Measurements from ENCODE around the gene HDAC6.
A peak's percentile ranks its signal among the peaks of the same experiment; 100 is the strongest.

HDAC6 gene

GRCh38 chrX:48801280-48802088 is at the start of gene HDAC6:
Gene HDAC6 (plus strand): TSS chrX:48802067. CDS start chrX:48802693, 626 bp downstream.
- peak; percentile 89 for DNase-seq

- DNase-seq = no peak
These were observed 49.4 kb upstream of the HDAC6 start for GRCh38 chrX:48752498-48752897.

GRCh38 chrX:48753708-48754228 is 48.1 kb upstream of the HDAC6 start:
- no peak for DNase-seq

GRCh38 chrX:48754238-48754637 is 47.6 kb upstream of the HDAC6 start:
- DNase-seq = no peak

GRCh38 chrX:48761674-48762471 is 40.0 kb upstream of the HDAC6 start, which contains the start of gene GLOD5:
Gene GLOD5 (plus strand): TSS chrX:48761747. CDS start chrX:48761791, 44 bp downstream.
- DNase-seq = peak; percentile 51

- DNase-seq = no peak
These were observed 32.6 kb upstream of the HDAC6 start for GRCh38 chrX:48769230-48769629.

- no peak for DNase-seq
These were observed 31.6 kb upstream of the HDAC6 start for GRCh38 chrX:48770296-48770695.

- DNase-seq = no peak
These were observed 29.3 kb upstream of the HDAC6 start for GRCh38 chrX:48772602-48773001.

- DNase-seq = no peak
These were observed 24.9 kb upstream of the HDAC6 start for GRCh38 chrX:48776818-48777439.

GRCh38 chrX:48779399-48779798 is 22.5 kb upstream of the HDAC6 start:
- DNase-seq = no peak

- no peak for DNase-seq
These were observed 20.2 kb upstream of the HDAC6 start for GRCh38 chrX:48781705-48782104.

GRCh38 chrX:48782216-48782615 is 19.7 kb upstream of the HDAC6 start:
- DNase-seq = no peak

- no peak for DNase-seq
These were observed 19.1 kb upstream of the HDAC6 start for GRCh38 chrX:48782795-48783194.

GRCh38 chrX:48784726-48785125 is 17.1 kb upstream of the HDAC6 start:
- no peak for DNase-seq

- DNase-seq = no peak
These were observed 16.7 kb upstream of the HDAC6 start for GRCh38 chrX:48785186-48785539.

- no peak for DNase-seq
These were observed 16.2 kb upstream of the HDAC6 start for GRCh38 chrX:48785540-48786214.

- no peak for DNase-seq
These were observed 15.5 kb upstream of the HDAC6 start, which contains the start of gene GATA1 for GRCh38 chrX:48786341-48786800. Gene GATA1 (plus strand): TSS chrX:48786590. CDS start chrX:48791110, 4,520 bp downstream.

GRCh38 chrX:48786825-48787504 is 14.9 kb upstream of the HDAC6 start:
- DNase-seq = no peak

- no peak for DNase-seq
These were observed 14.1 kb upstream of the HDAC6 start for GRCh38 chrX:48787505-48788443.

- DNase-seq = no peak
These were observed 12.3 kb upstream of the HDAC6 start for GRCh38 chrX:48789366-48790220.

Measured in DMS79 treated with DMSO at 0.1 percent for 48 hours (cell line).